Fibroblast of skin of right biceps (primary cell): ENCODE data around the gene USP16.

Experiments
- DNase-seq: peaks from one replicate; pipeline ENCODE4 v3.0.0-alpha.2; 2013

Gene USP16

GRCh38 chr21:29085106-29085752 is 60.8 kb downstream of the USP16 start:
- no peak for DNase-seq

- DNase-seq, result peak; percentile 82
These were observed 66.6 kb downstream of the USP16 start for GRCh38 chr21:29091033-29091432.

GRCh38 chr21:29092102-29092959 is 67.9 kb downstream of the USP16 start:
- DNase-seq, result peak; percentile 59

- no peak for DNase-seq
These were observed 71.9 kb downstream of the USP16 start for GRCh38 chr21:29096218-29097015.

GRCh38 chr21:29098156-29098555 is 73.7 kb downstream of the USP16 start:
- no peak for DNase-seq

- no peak for DNase-seq
These were observed 78.4 kb downstream of the USP16 start for GRCh38 chr21:29102791-29103257.
